RWPE2 (cell line): ENCODE results near the gene EFCAB11.

Source experiments
- ATAC-seq: fragments of 200-7000 bp; cut with Tn5 transposase; 3 replicates; pipeline ENCODE4 v1.9.1; 2021; ENCODE audit warnings: low read depth
- DNase-seq: peaks from one replicate; pipeline ENCODE4 v3.0.0-alpha.2; 2020; ENCODE audit warnings: low spot score
- H3K27ac ChIP-seq: fragments of 450-650 bp; 2 replicates; pipeline ENCODE4 v1.5.1; 2017; ENCODE audit warnings: mild to moderate bottlenecking; ENCODE audit not compliant: poor library complexity, severe bottlenecking
- H3K27me3 ChIP-seq: fragments of 250-450 bp; sonication (Bioruptor Pico); 2 replicates; pipeline ENCODE4 v1.5.1; 2021; ENCODE audit warnings: mild to moderate bottlenecking, moderate library complexity; ENCODE audit not compliant: insufficient read depth, poor library complexity, severe bottlenecking
- H3K36me3 ChIP-seq: fragments of 250-450 bp; sonication (Bioruptor Pico); 2 replicates; pipeline ENCODE4 v1.5.1; 2020; ENCODE audit warnings: low read depth, mild to moderate bottlenecking, moderate library complexity
- H3K4me1 ChIP-seq: fragments of 250-450 bp; sonication (Bioruptor Pico); 2 replicates; pipeline ENCODE4 v1.5.1; 2021; ENCODE audit warnings: mild to moderate bottlenecking, moderate library complexity; ENCODE audit not compliant: insufficient read depth, poor library complexity, severe bottlenecking
- H3K4me3 ChIP-seq: fragments of 250-450 bp; sonication (Bioruptor Pico); 2 replicates; pipeline ENCODE4 v1.5.1; 2021; ENCODE audit warnings: mild to moderate bottlenecking, moderate library complexity; ENCODE audit not compliant: severe bottlenecking
- H3K9me3 ChIP-seq: fragments of 250-450 bp; sonication (Bioruptor Pico); 2 replicates; pipeline ENCODE4 v1.5.1; 2021; ENCODE audit warnings: mild to moderate bottlenecking, moderate library complexity; ENCODE audit not compliant: severe bottlenecking
- CTCF ChIP-seq: fragments of 450-650 bp; IDR thresholded peaks from one replicate; pipeline ENCODE4 v1.5.1; 2017; ENCODE audit warnings: mild to moderate bottlenecking, moderate library complexity; ENCODE audit not compliant: poor library complexity, severe bottlenecking

EFCAB11 gene

GRCh38 chr14:89965839-89966238 is 11.3 kb upstream of the EFCAB11 start:
- H3K27ac ChIP-seq, result no peak overlapping the region
- ATAC-seq, result no peak

GRCh38 chr14:89963288-89963978 is 8.9 kb upstream of the EFCAB11 start:
- TF ChIP-seq CTCF, result no peak
- Histone ChIP-seq H3K27ac (no peak overlapping the region), H3K27me3 (no peaks in the 10 kb centered on the region), H3K9me3 (no peaks in the 10 kb centered on the region), H3K4me3 (no peak overlapping the region), H3K36me3 (peaks cover 77% of the 10 kb centered on the region), H3K4me1 (no peaks in the 10 kb centered on the region)
- DNase-seq (no peak), ATAC-seq (no peak)

More at GRCh38 chr14:89965839-89966238, 11.3 kb upstream of the EFCAB11 start:
- Histone ChIP-seq H3K9me3 (no peaks in the 10 kb centered on the region), H3K4me1 (no peaks in the 10 kb centered on the region), H3K36me3 (peaks cover 84% of the 10 kb centered on the region), H3K27me3 (no peaks in the 10 kb centered on the region), H3K4me3 (no peak overlapping the region)
- no peak for TF ChIP-seq CTCF
- DNase-seq, result no peak

- H3K4me1 ChIP-seq, result peaks cover 3% of the 10 kb centered on the region
- no peak for ATAC-seq
- no peak overlapping the region for H3K27ac ChIP-seq
- no peaks in the 10 kb centered on the region for H3K27me3 ChIP-seq
- H3K4me3 ChIP-seq, result no peak overlapping the region
- no peaks in the 10 kb centered on the region for H3K9me3 ChIP-seq
- no peak for TF ChIP-seq CTCF
- peaks cover 65% of the 10 kb centered on the region for H3K36me3 ChIP-seq
- DNase-seq, result no peak
These were observed 6.4 kb upstream of the EFCAB11 start for GRCh38 chr14:89960914-89961313.

GRCh38 chr14:89959853-89960445 is 5.4 kb upstream of the EFCAB11 start:
- Histone ChIP-seq H3K36me3 (peaks cover 58% of the 10 kb centered on the region), H3K4me3 (no peak overlapping the region), H3K27ac (no peak overlapping the region), H3K9me3 (no peaks in the 10 kb centered on the region), H3K27me3 (no peaks in the 10 kb centered on the region), H3K4me1 (peaks cover 3% of the 10 kb centered on the region)
- no peak for ATAC-seq
- DNase-seq, result no peak
- no peak for TF ChIP-seq CTCF

- H3K27me3 ChIP-seq, result no peaks in the 10 kb centered on the region
- no peak overlapping the region for H3K27ac ChIP-seq
- TF ChIP-seq CTCF, result no peak
- H3K4me1 ChIP-seq, result peaks cover 3% of the 10 kb centered on the region
- H3K4me3 ChIP-seq, result no peak overlapping the region
- no peaks in the 10 kb centered on the region for H3K9me3 ChIP-seq
- H3K36me3 ChIP-seq, result peaks cover 48% of the 10 kb centered on the region
- ATAC-seq, result no peak
- DNase-seq, result no peak
These were observed 4.4 kb upstream of the EFCAB11 start for GRCh38 chr14:89958966-89959365.
